Measurements from ENCODE around the gene RYR3.

Gene RYR3

GRCh38 chr15:33655488-33655887 is 344.7 kb downstream of the RYR3 start:
- no peak overlapping the region for H3K18ac ChIP-seq (ENCODE audit: low read depth in 1 of 2, low read length in 2 of 2)
- no peak overlapping the region for H3K27ac ChIP-seq (ENCODE audit: low read length, poor library complexity, severe bottlenecking)
- H3K4me2 ChIP-seq (ENCODE audit: low read length, poor library complexity, severe bottlenecking), result no peak overlapping the region
- no peak overlapping the region for H3K9ac ChIP-seq (ENCODE audit: low read length)
- H3K4me1 ChIP-seq (ENCODE audit: control insufficient read depth, insufficient read depth, low read depth, low read length), result peaks cover 1% of the 10 kb centered on the region
- H2AK5ac ChIP-seq (ENCODE audit: low read length, severe bottlenecking), result no peak overlapping the region
- WGBS, result 64% methylated on average over 4 of the region's 5 CpGs
- H3K9me3 ChIP-seq (ENCODE audit: control insufficient read depth, low read length), result no peaks in the 10 kb centered on the region
- H3K14ac ChIP-seq (ENCODE audit: low read length in 2 of 2), result no peak overlapping the region
- no peaks in the 10 kb centered on the region for H3K79me1 ChIP-seq (replicated peaks; ENCODE audit: low read length, poor library complexity, severe bottlenecking)
- H4K91ac ChIP-seq (ENCODE audit: low read length), result no peak overlapping the region
- no peak overlapping the region for H3K4me3 ChIP-seq (ENCODE audit: insufficient read depth in 1 of 2, low read depth in 1 of 2, low read length in 2 of 2)
- no peak overlapping the region for H3K4ac ChIP-seq (ENCODE audit: low read depth in 1 of 2, low read length in 2 of 2)
- DNase-seq, result no peak
- H3K36me3 ChIP-seq (ENCODE audit: control insufficient read depth in 1 of 2, insufficient read depth in 2 of 2, low read depth in 1 of 2, low read length in 2 of 2), result peaks cover 0 to 27% of the 10 kb centered on the region in 2 experiments
- peak overlapping the region; percentile 24 for H2BK5ac ChIP-seq (ENCODE audit: low read depth, low read length, poor library complexity, severe bottlenecking)
- H2BK12ac ChIP-seq (ENCODE audit: low read length in 2 of 2), result no peak overlapping the region
- no peak overlapping the region for H4K8ac ChIP-seq (ENCODE audit: low read length)
- no peak overlapping the region for H2BK120ac ChIP-seq (ENCODE audit: low read depth, low read length)
- H2AFZ ChIP-seq (ENCODE audit: low read depth, low read length), result no peak overlapping the region
- H3K23ac ChIP-seq (ENCODE audit: low read length in 2 of 2), result no peak overlapping the region
- peaks cover 33 to 41% of the 10 kb centered on the region in 2 experiments for H3K27me3 ChIP-seq (ENCODE audit: control insufficient read depth in 1 of 2, insufficient read depth in 1 of 2, low read length in 2 of 2)
- no peak overlapping the region for H2BK15ac ChIP-seq (ENCODE audit: low read depth, poor library complexity, severe bottlenecking)

DNA sequence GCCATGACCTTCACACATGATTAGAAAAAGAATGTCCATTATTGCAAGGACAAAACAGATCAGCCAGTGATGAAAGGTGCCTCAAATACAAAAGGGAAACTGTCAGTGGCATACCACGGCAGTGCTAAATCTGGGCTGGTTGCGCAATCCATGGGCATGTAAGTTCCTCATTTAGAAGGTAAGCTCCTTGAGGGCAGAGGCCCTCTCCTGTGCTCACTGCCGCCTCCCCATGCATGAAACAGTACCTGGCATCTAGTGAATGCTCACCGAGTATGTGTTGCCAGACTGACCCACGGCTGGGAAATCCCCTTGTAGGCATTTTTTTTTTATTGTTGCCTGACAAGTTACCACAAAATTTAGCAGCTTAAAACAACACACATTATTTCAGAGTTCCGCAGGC is 345.4 kb downstream of the RYR3 start:
- no peak for DNase-seq
- H3K23ac ChIP-seq (ENCODE audit: low read length in 2 of 2), result no peak overlapping the region
- peaks cover 40 to 43% of the 10 kb centered on the region in 2 experiments for H3K27me3 ChIP-seq (ENCODE audit: control insufficient read depth in 1 of 2, insufficient read depth in 1 of 2, low read length in 2 of 2)
- no peak overlapping the region for H2BK120ac ChIP-seq (ENCODE audit: low read depth, low read length)
- peaks cover 0 to 27% of the 10 kb centered on the region in 2 experiments for H3K36me3 ChIP-seq (ENCODE audit: control insufficient read depth in 1 of 2, insufficient read depth in 2 of 2, low read depth in 1 of 2, low read length in 2 of 2)
- no peak overlapping the region for H3K27ac ChIP-seq (ENCODE audit: low read length, poor library complexity, severe bottlenecking)
- H2BK5ac ChIP-seq (ENCODE audit: low read depth, low read length, poor library complexity, severe bottlenecking), result no peak overlapping the region
- H3K4ac ChIP-seq (ENCODE audit: low read depth in 1 of 2, low read length in 2 of 2), result no peak overlapping the region
- 81% methylated on average over 6 of the region's 6 CpGs for WGBS
- no peaks in the 10 kb centered on the region for H3K79me1 ChIP-seq (replicated peaks; ENCODE audit: low read length, poor library complexity, severe bottlenecking)
- no peak overlapping the region for H3K9ac ChIP-seq (ENCODE audit: low read length)
- no peak overlapping the region for H2BK12ac ChIP-seq (ENCODE audit: low read length in 2 of 2)
- H3K4me1 ChIP-seq (ENCODE audit: control insufficient read depth, insufficient read depth, low read depth, low read length), result peaks cover 1% of the 10 kb centered on the region
- no peaks in the 10 kb centered on the region for H3K9me3 ChIP-seq (ENCODE audit: control insufficient read depth, low read length)
- H4K8ac ChIP-seq (ENCODE audit: low read length), result no peak overlapping the region
- no peak overlapping the region for H2AFZ ChIP-seq (ENCODE audit: low read depth, low read length)
- H3K14ac ChIP-seq (ENCODE audit: low read length in 2 of 2), result no peak overlapping the region
- H3K4me2 ChIP-seq (ENCODE audit: low read length, poor library complexity, severe bottlenecking), result no peak overlapping the region
- no peak overlapping the region for H2BK15ac ChIP-seq (ENCODE audit: low read depth, poor library complexity, severe bottlenecking)
- H3K4me3 ChIP-seq (ENCODE audit: insufficient read depth in 1 of 2, low read depth in 1 of 2, low read length in 2 of 2), result no peak overlapping the region
- no peak overlapping the region for H3K18ac ChIP-seq (ENCODE audit: low read depth in 1 of 2, low read length in 2 of 2)
- no peak overlapping the region for H4K91ac ChIP-seq (ENCODE audit: low read length)
- H2AK5ac ChIP-seq (ENCODE audit: low read length, severe bottlenecking), result no peak overlapping the region

DNA sequence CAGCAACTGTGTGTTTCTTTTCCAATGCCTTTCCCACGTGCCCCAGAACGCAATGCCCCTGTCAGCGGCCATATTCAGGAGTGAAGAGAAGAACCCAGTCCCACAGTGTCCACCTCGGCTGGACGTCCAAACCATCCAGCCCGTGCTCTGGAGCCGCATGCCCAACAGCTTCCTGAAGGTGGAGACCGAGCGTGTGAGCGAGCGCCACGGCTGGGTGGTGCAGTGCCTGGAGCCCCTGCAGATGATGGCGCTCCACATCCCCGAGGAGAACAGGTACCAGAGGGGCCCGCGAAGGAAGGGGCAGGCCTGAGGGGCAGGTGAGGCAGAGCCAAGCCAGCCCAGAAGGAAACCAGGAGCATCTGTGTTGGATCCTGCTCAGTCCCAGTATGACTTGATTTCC is 349.4 kb downstream of the RYR3 start:
- Histone ChIP-seq H3K4me2 (ENCODE audit: low read length, poor library complexity, severe bottlenecking) (no peak overlapping the region), H3K4me3 (ENCODE audit: insufficient read depth in 1 of 2, low read depth in 1 of 2, low read length in 2 of 2) (no peak overlapping the region), H3K27ac (ENCODE audit: low read length, poor library complexity, severe bottlenecking) (no peak overlapping the region), H3K4me1 (ENCODE audit: control insufficient read depth, insufficient read depth, low read depth, low read length) (no peaks in the 10 kb centered on the region), H3K27me3 (ENCODE audit: control insufficient read depth in 1 of 2, insufficient read depth in 1 of 2, low read length in 2 of 2) (peaks cover 51 to 56% of the 10 kb centered on the region in 2 experiments), H2AK5ac (ENCODE audit: low read length, severe bottlenecking) (no peak overlapping the region), H3K23ac (ENCODE audit: low read length in 2 of 2) (no peak overlapping the region), H3K9me3 (ENCODE audit: control insufficient read depth, low read length) (no peaks in the 10 kb centered on the region), H3K4ac (ENCODE audit: low read depth in 1 of 2, low read length in 2 of 2) (no peak overlapping the region), H3K9ac (ENCODE audit: low read length) (no peak overlapping the region), H4K8ac (ENCODE audit: low read length) (no peak overlapping the region), H4K91ac (ENCODE audit: low read length) (no peak overlapping the region), H2AFZ (ENCODE audit: low read depth, low read length) (no peak overlapping the region), H3K14ac (ENCODE audit: low read length in 2 of 2) (no peak overlapping the region), H3K79me1 (replicated peaks; ENCODE audit: low read length, poor library complexity, severe bottlenecking) (no peaks in the 10 kb centered on the region), H3K18ac (ENCODE audit: low read depth in 1 of 2, low read length in 2 of 2) (no peak overlapping the region), H2BK12ac (ENCODE audit: low read length in 2 of 2) (no peak overlapping the region), H2BK15ac (ENCODE audit: low read depth, poor library complexity, severe bottlenecking) (no peak overlapping the region), H2BK5ac (ENCODE audit: low read depth, low read length, poor library complexity, severe bottlenecking) (no peak overlapping the region), H3K36me3 (ENCODE audit: control insufficient read depth in 1 of 2, insufficient read depth in 2 of 2, low read depth in 1 of 2, low read length in 2 of 2) (peaks cover 0 to 36% of the 10 kb centered on the region in 2 experiments), H2BK120ac (ENCODE audit: low read depth, low read length) (no peak overlapping the region)
- 87% methylated on average over 16 of the region's 16 CpGs for WGBS
- DNase-seq, result no peak

DNA sequence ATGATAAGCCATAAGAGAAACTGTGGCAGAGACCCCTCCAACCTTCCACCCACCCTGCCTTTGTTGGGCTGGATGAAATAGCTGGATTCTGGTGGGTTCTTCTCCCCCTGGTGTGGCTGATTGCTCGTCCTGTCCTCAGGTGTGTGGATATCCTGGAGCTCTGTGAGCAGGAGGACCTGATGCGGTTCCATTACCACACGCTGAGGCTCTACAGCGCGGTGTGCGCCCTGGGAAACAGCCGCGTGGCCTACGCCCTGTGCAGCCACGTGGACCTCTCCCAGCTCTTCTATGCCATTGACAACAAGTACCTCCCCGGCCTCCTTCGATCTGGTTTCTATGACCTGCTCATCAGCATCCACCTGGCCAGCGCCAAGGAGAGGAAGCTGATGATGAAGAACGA is 351.2 kb downstream of the RYR3 start:
- Histone ChIP-seq H3K18ac (ENCODE audit: low read depth in 1 of 2, low read length in 2 of 2) (no peak overlapping the region), H3K4me3 (ENCODE audit: insufficient read depth in 1 of 2, low read depth in 1 of 2, low read length in 2 of 2) (no peak overlapping the region), H4K8ac (ENCODE audit: low read length) (no peak overlapping the region), H3K36me3 (ENCODE audit: control insufficient read depth in 1 of 2, insufficient read depth in 2 of 2, low read depth in 1 of 2, low read length in 2 of 2) (peaks cover 0 to 29% of the 10 kb centered on the region in 2 experiments), H2AFZ (ENCODE audit: low read depth, low read length) (no peak overlapping the region), H3K27me3 (ENCODE audit: control insufficient read depth in 1 of 2, insufficient read depth in 1 of 2, low read length in 2 of 2) (peaks cover 48 to 49% of the 10 kb centered on the region in 2 experiments), H2AK5ac (ENCODE audit: low read length, severe bottlenecking) (no peak overlapping the region), H3K79me1 (replicated peaks; ENCODE audit: low read length, poor library complexity, severe bottlenecking) (no peaks in the 10 kb centered on the region), H3K4ac (ENCODE audit: low read depth in 1 of 2, low read length in 2 of 2) (no peak overlapping the region), H2BK120ac (ENCODE audit: low read depth, low read length) (no peak overlapping the region), H3K9ac (ENCODE audit: low read length) (no peak overlapping the region), H2BK15ac (ENCODE audit: low read depth, poor library complexity, severe bottlenecking) (no peak overlapping the region), H3K14ac (ENCODE audit: low read length in 2 of 2) (no peak overlapping the region), H3K9me3 (ENCODE audit: control insufficient read depth, low read length) (no peaks in the 10 kb centered on the region), H3K4me1 (ENCODE audit: control insufficient read depth, insufficient read depth, low read depth, low read length) (no peaks in the 10 kb centered on the region), H3K4me2 (ENCODE audit: low read length, poor library complexity, severe bottlenecking) (no peak overlapping the region), H3K23ac (ENCODE audit: low read length in 2 of 2) (no peak overlapping the region), H4K91ac (ENCODE audit: low read length) (no peak overlapping the region), H2BK12ac (ENCODE audit: low read length in 2 of 2) (no peak overlapping the region), H2BK5ac (ENCODE audit: low read depth, low read length, poor library complexity, severe bottlenecking) (no peak overlapping the region), H3K27ac (ENCODE audit: low read length, poor library complexity, severe bottlenecking) (no peak overlapping the region)
- 76% methylated on average over 14 of the region's 14 CpGs for WGBS
- DNase-seq, result no peak

Measured in mesenchymal stem cell (in vitro differentiated cells and primary cell).